Right kidney (tissue), 1 donor: ENCODE data around the gene MYO3B.
"Not testable (repeated sequence)": the region's sequence is repeated elsewhere in the genome, so short reads cannot be mapped to it uniquely, and the experiment has no call there.

Experiments
- DNase-seq: peaks from one replicate; pipeline ENCODE4 v3.0.0-alpha.2; 2016

MYO3B gene

DNA sequence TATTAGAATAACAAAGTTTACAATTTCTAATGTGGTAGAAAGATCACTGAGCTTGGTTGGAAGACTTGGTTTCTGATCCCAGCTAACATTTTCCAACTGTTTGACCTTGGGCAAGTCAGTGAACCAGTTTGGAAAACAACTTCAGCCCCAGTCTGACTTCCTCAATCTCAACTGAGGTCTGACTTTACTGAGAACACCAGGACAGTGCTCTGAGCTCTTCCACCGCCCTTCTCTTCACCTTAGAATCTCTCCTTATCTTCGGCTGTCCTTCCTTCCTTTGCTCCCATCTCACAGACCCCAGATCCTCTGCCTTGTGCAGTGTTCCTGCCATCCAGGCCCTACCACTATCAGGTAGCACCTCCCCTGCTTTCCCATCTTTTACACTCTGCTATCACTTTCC is 343.4 kb downstream of the MYO3B start:
- no peak for DNase-seq

DNA sequence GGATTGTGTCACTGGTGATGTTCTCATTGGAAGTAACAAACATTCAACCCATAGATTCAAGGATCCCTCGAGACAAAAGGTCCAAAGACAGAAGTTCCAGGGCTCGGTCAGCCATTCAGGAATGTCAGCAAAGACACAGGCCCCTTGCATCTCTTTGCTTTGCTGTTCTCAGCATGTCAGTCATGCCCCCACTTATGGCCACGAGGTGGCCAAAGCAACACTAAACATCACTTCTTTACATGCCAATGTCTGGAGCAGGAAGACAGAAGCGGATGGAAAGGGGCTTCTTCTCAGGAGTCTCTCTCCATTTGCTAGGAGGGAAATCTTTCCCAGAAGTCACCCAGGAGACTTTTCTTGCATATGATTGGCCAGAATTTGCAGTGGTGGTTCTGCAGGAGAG is 345.6 kb downstream of the MYO3B start:
- no peak for DNase-seq

DNA sequence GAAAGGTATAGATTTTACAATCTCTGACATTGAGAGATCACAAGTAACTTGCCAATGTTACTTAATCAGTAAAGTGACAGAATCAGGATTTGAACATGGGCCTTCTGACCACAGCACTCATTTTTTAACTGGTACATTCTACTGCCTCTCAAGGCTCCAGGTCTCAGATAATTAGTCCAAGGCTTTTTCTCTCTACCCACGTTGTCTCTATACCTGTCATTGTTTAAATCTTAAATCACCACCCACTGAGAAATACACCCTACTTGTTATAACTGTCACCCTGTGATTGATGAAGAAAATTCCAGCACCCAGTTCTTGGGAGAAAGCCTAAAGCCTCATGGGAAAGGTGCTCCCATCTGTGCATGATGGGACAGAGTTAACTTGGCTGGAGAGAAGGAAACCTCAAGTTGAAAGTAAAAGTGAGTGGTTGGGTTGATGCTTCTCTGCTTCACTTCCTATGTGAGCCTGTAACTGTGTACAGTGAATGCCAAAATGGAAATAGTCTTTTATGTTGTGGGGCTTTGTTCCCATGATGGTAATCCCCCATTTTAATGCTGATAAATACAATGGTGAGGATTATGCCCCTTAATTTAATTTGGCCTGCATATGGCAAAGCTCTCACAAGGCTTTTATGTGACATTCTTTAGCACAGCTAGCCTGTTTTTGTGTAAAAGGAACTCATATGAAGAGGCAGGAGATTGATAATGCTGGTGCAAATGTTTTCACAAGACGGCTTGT is 347.1 kb downstream of the MYO3B start:
- DNase-seq = no peak

DNA sequence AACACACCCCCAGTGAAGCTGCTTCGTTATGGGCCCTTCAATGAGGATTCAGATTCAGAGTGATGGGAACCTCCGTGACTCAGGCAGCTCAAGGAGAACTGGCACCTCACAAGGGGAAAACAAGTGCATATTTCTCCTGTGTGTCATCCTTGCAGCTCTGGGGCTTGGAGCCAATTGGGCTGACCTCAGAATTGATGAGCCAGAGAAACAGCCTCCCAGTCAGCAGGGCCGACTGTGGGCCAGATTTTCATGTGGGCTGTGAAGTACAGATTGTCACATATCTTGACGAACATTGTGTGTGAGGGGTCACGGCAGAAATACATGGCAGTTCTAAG is 347.6 kb downstream of the MYO3B start:
- DNase-seq = no peak

DNA sequence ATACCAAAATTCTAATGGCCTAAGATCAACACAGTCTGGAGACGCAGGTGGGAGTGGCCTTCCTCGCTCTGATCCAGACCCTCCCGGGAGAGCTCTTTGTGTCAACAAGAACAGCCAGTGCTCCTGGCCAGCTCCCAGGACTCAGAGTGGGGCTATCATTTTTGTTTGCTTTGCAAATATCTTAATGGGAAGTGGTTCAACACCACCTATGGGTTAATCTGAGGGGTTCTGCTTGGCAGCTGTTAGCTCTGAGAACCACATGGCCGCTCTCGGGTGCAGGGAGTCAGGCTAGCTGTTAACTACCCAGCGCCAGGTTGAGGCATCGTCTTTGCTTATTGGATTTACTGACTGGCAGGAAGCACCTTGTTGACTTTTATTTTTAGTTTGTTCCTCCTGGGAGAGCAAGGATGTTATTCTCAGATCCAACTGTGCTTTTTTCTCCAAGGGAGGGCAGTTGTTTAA is 352.4 kb downstream of the MYO3B start:
- DNase-seq = peak; percentile 41

DNA sequence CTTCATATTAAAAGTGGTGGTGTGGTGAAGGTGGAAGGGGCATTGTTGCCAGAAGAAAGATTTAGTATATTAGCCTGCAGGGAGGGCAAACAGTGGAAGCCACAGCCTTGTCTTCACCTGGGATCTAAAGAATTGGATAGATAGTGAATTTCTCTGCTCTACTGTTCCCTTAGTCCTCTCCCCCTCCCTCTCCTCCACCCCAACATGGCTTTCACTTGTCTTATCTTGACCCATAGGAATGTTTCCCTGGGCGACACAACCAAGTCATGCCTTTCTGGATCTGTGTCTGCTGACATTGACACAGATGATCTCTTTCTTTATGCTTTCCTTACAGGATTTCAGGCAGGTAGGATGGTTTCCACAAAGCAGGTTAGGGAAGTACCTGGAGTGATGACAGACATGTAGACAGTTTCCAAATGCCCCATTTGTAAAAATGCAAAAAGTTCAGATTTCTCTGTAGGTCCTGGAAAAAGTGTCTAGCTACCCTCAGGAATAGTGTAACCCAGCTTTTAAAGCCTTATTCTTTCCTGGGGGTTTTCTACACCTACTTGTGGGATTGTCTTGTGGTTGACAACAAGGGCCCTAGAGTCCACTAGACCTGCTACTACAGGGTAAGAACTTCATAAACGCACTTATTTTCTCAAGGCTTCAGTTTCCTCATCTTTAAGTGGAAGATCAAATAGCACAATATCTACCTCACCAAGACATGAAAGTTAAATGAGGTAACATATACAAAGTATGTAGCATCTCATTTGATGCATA is 353.0 kb downstream of the MYO3B start:
- no peak for DNase-seq

DNA sequence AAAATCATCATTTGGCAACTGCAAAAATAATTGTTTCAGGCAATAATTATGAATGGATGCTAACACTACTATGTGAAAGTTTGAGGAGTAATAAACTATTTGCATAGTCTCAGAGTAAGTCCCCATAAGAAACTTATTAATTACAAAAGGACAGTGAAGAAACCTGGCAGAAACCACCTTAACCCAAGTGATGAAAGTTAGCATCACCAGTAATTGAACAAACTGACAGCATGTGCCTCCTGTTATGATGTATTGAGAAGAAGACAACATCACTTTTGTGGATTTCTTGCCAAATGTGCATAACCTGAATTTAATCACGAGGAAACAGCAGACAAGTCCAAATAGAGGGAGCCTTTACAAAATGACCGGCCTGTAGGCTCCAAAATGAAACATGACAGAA is 353.9 kb downstream of the MYO3B start:
- DNase-seq = no peak

DNA sequence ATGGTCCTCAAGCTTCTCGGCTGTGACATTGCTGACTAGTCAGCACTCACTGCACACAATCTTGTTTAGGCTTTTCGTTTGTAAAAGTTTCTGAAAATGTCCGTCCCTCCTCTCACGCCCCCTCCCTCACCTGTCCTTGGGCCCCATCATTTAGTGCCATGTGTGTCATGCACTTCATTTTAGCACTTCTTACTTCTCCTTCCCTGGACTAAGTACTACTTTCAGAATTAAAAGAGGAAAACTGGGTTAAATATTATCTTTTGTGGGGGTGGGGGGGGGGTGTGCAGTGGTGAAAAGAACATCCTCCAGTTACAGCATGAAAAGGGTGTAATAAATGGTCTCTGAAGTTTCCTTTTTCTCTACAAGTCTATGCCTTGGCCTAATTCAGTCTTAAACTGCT is 355.2 kb downstream of the MYO3B start:
- DNase-seq = no peak

DNA sequence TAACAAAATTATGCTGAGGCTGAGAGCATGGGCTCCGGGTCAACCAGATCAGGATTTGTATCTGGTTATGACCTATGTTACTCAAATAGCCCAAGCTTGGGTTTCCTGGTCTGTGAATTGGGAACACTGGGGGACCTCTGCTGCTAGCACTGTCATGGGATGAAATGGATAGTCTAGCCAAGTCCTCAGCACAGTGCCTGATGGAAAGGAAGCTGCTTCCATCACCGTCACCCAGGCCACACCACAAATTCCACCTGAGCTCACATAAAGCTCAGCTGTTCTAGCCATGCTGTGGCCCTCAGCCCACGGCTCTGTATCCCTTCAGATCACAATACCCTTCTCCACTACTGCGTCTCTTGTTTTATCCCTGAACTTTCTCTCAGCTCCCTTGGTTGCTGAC is 357.6 kb downstream of the MYO3B start:
- DNase-seq = no peak

DNA sequence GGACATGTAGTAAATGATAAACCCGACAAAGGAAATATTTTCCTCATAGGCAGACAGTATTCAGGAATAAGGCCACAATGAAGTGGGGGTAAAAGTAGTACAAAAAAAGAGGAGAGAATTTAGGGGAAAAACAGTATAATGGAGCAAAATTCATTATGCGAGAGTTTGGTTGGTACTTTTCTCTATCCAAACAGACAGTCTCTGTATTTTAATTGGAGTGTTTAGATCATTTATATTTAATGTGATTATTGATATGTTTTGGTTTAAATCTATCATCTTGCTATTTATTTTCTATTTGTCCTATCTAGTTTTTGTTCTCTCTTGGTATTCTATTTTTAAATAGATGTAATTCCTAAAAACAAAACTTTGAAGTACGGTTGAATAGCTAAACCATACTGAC is 366.9 kb downstream of the MYO3B start:
- no peak for DNase-seq

DNA sequence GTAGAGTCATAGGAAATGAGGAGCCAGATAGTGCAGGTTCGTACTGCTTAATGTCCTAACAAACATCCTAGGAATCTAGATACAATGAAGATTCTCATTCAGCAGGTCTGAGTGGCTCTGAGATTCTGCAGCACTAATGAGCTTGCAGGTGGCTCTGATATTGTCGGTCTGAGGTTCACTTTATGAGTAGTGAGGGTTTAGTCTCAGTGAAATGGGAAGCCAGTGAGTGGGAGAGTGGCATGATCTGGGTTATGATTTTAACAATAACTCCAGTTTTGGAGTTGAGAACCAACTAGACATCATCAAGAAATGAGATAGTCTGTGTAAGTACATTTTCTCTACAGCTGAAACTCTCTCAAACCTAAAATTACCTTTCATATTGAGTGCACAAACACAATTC is 370.4 kb downstream of the MYO3B start:
- no peak for DNase-seq

DNA sequence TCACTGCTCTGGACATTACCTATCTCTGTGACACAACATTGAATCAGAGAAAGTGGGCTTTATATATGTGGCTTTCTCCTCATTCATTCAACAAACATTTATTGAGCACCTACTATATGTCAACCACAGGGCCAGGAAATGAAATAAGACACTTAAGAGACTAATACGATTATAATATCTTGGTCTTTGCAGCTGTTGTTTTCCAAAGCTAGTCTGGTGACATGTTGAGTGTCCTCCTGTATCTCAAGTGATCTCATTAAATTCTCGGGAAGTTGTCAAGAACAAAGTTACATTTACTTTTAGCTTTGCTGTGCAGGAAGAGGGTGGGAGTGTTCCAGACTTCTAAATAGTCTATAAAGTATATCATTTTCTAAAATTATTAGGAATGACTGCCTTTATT is 372.6 kb downstream of the MYO3B start:
- no peak for DNase-seq

DNA sequence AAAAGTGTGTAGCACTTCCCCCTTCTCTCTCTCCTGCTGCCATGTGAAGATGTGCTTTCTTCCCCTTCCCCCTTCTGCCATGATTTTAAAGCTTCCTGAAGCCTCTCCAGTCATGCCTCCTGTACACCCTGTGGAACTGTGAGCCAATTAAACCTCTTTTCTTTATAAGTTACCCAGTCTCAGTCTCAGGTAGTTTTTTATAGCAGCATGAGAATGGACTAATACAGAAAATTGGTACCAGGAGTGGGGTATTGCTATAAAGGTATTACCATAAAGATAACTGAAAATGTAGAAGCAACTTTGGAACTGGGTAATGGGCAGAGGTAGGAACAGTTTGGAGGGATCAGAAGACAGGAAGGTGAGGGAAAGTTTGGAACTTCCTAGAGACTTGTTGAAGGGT is 374.0 kb downstream of the MYO3B start:
- not testable (repeated sequence) for DNase-seq

DNA sequence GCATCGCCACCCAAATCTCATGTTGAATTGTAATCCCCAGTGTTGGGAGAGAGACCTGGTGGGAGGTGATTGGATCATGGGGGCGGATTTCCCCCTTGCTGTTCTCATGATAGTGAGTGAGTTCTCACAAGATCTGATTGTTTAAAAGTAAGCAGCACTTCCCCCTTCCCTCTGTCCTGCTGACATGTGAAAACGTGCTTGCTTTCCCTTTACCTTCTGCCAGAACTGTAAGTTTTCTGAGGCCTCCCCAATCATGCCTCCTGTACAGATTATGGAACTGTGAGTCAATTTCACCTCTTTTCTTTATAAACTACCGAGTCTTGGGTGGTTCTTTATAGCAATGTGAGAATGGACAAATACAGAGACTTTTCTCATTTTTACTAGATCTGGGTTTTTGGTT is 375.8 kb downstream of the MYO3B start:
- DNase-seq = no peak

DNA sequence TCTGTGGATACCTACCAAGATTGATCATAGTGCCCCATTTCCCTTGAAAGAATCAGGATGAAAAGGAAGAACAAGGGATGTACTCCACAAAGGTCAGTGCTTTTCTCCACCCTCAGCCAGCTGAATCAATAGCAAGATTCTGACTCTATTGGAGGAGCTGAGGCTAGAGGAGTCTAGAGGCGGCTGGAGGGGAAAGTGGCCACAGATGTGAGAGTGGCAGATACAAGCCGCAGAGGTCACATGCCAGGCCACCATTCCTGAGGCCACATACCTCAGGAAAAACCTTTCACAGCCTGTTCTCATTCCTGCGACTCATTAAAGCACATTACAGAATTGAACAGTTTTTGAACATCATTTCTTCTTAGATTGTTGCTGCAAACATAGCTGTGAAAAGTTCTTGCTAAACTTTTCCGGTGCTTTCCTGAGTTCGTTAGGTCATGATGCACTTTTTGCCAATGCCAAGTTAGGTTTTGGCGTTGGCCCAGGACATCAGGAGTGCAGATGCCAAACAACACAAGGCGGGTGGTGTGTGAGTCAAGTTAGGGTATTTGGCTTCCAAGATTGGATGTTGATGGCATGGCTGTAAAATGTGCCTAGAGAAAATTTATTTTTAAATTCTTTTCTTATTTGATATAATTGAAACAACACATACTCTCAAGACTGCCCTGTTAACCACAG is 376.5 kb downstream of the MYO3B start:
- no peak for DNase-seq

DNA sequence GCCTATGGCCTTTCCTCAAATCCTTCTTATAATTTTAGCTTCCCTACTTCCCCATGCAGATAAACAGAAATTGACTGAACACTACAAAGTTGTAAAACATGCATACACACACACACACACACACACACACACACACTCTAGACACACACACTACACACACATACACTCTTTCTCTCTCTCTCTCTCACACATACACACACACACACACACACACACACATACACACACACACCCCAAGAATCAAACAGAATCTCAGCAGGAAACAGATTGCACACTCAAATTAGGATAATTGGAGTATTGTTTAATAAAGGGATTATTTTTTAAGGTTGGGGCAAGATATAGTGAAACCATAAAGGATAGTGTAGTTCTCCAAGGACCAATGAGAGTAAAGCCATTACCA is 385.0 kb downstream of the MYO3B start:
- no peak for DNase-seq

DNA sequence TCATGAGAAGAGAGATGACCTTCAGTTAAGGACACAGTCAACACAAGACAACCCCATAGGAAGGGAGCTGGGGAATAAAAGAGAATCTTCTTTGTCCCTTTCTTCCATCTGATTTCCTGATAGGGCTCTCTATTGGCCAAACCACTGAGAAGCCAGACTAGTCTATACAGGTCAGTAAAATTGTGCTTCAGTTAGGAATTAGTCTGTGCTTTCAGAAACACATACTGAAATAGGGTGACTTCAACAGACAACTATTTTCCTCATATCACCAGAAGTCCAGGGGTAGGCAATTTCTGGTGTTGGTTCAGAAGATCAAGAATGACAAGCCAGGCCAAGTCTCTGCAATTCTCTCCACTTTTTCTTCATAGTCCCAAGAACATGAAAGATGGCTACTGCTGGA is 385.5 kb downstream of the MYO3B start:
- no peak for DNase-seq

DNA sequence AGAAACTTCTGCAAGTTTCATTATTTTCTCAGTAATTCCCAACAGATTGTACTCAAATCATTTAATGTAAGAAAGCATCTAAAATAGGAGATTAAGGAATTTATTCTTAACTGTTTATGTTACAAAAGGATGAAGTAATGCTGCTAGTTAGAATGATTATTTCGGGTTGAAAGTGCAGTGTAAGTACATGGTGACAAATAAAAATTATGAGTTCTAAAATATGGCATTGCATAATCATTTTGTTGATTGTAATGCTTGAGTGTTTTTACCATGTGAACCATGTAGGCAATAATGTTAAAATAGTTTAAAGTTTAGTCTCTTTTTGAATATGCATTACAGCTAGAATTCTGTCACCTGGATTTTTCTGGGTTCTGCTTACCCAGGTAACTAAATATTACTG is 388.2 kb downstream of the MYO3B start:
- no peak for DNase-seq

DNA sequence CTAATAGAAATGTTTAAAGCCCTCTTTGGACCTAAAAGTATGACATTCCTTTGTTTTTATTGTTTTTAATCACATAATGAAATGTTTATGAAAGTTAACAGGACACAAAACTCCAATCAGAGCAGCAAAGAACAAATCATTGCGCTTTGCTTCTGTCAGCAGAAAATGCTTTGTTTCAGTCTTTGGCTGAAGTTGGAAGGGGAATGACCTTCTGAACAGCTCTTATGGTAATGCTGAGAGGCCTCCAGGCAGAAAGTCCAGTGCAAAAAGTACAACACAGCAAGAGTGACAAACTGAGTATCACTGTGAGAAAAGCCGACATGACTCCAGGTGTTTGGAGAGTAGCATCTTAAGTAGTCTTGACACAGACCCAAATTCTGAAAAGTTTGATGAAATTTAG is 389.5 kb downstream of the MYO3B start:
- DNase-seq = no peak

DNA sequence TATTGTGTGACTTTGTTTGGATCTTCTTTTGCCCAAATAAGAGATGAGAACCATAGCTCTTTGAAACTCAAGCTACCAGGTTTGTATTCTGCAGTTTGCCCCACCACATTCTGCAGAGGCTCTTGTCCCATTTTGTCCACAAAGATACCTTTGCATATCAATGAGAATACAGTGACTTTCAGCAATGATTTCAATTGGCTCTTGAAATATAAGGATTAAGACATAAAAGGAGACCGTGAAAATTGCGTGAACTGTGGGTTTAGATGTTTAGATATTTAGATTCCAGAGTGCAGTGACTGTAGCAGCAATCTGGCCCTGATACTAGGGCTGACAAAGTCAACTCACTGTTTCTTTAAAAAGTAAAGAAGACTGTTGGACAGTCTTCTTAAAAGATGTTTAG is 390.6 kb downstream of the MYO3B start:
- DNase-seq = no peak

DNA sequence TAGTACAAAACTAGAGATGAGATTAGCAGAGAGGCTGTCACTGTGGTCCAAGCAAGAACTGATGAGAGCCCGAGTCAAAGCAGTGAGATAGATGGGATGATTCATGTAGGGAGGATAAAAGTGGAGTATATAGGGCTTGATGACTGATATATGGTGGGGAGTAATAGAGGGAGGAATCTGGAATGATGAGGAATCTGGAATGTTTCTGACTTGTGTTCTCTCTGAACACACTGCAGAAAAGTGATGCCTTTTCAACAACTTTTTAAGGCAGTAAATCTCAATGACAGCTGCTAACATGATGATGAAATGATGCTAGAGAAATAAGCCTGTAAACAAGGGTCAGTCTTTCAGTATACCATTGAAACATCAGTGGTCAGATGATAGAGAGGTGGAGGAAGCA is 393.7 kb downstream of the MYO3B start:
- DNase-seq = no peak

DNA sequence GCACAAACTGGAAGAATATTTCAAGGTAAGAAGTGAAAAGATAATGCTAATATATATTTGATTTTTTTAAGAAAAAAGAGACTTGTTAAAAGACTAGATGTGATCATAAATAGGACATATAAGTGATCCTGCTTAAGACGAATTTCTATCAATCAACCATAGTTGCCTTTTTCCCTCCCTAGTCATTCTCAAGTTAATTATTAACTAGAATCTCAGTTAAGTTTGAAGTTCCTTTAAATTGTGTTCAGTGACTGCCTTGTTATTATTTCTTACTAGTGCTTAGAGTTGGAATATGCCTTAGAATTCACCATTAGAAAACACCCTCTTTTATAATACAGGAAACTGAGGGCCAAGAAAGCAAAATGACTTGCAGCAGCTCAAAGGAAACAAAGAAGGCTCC is 395.7 kb downstream of the MYO3B start:
- DNase-seq = no peak

DNA sequence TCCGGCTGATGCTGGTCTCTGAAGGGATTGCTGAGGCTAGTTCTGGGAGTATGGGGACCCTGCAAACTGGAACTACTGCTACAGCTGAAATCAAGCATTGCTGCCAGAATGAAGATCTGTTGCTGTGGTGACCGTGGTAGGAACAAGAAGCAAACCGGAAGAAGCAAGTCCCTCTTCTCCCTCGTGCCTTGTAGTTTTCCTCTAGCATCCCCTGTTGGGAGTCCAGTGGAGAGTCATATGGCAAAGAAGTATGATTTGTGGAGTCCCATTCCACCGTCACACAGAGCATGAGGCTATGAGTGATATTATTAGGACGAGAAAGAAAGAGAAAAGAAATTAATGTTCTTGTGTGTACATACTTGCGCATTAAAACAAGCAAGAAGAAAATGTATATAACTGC is 398.3 kb downstream of the MYO3B start:
- DNase-seq = no peak

DNA sequence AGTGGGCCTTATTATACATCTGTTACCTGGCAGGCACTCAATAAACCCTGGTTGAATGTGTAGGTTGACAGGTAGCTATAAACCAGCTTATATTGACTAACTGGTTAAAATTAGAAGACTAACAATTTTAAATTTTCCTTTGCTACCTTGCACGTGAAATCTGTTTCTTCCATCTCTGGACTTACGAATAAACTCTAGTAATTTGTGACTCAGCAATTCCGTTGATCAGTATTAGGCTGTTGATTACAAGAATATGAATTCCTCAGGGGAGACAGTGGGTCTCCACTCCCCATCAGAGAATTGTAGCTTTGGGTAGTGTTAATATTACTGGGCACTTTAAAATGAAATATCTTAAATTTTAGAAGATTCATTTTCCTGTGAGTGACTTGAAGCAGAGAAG is 399.4 kb downstream of the MYO3B start:
- DNase-seq = no peak
